ENCODE measurements around the gene ATG9B. TPM values are rescaled to one million over a fixed set of nuclear protein-coding genes. Genes with fewer than 3 reads are reported as not detected.

Gene ATG9B
- polyA plus RNA-seq, 2 of the 4 experiments (the other 2 are of a cell fraction) = 0.06 to 0.23 TPM

- CTCF ChIA-PET = interaction anchor here (1.0 to 2.9 kb wide), 5 partner anchors 16 to 141 kb away, joined by 3 to 18 read pairs (median 11); no protein-coding TSS in a partner anchor
- H3K4me2 ChIP-seq = no peak overlapping the region
- ATAC-seq (no peak), DNase-seq (ENCODE audit: low read depth in 1 of 2, low spot score in 1 of 2) (no peak), FAIRE-seq (no peak)
- no peak overlapping the region for H3K4me3 ChIP-seq
- H3K4me1 ChIP-seq = no peaks in the 10 kb centered on the region
- WGBS (ENCODE audit: missing lambda C conversion rate) = 63% methylated on average over 7 of the region's 7 CpGs
- TF ChIP-seq SMC3 (IDR thresholded peaks at IDR 0.05) = no peak
- TF ChIP-seq SREBF2 (IDR thresholded peaks at IDR 0.05) = no peak
- no peak for TF ChIP-seq RNF2 (IDR thresholded peaks at IDR 0.05; ENCODE audit: borderline replicate concordance, low read depth)
- no peak for TF ChIP-seq HOXB13 (CRISPR knock-in tag; IDR thresholded peaks at IDR 0.05; ENCODE audit: low read depth)
- TF ChIP-seq, protein P1, sequence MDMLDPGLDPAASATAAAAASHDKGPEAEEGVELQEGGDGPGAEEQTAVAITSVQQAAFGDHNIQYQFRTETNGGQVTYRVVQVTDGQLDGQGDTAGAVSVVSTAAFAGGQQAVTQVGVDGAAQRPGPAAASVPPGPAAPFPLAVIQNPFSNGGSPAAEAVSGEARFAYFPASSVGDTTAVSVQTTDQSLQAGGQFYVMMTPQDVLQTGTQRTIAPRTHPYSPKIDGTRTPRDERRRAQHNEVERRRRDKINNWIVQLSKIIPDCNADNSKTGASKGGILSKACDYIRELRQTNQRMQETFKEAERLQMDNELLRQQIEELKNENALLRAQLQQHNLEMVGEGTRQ (IDR thresholded peaks at IDR 0.05) = no peak
- H3K27ac ChIP-seq = no peak overlapping the region
- no peaks in the 10 kb centered on the region for H3K9me3 ChIP-seq
- POLR2A ChIA-PET = no interaction called here
These were observed 54.8 kb downstream of the ATG9B start for GRCh38 chr7:150969475-150969874.

DNA sequence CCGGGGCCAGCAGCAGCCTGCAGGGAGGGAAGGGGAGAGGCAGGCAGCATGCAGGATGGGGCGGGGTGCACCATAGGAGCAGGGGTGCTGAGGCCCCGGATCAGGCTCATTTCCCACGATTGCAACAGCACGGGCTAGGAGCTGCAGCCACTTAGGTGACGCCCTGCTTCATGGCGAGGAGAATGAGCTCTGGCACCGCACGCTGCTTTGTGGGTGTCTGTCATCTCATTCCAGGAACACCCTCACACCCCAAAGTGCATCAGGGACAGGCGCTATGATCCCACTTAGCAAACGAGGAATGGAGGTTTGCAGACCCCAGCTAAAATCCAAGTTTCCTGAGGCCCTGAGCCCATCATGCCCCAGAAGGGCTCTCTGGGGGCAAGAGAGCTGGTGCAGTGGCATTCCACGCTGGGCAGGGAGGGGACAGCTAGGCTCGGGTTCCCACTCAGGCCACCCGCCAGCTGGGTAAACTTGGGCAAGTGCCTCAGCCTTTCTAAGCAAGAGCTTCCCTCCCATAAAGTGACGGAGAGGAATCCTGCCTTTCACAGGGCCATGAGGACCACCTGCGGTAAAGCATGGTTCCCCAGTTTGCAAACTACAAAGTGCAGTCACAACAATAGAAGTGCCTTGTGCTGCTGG is 55.4 kb downstream of the ATG9B start:
- Histone ChIP-seq H3K4me1 (no peaks in the 10 kb centered on the region), H3K27ac (no peak overlapping the region), H3K4me2 (no peak overlapping the region), H3K9me3 (no peaks in the 10 kb centered on the region), H3K4me3 (no peak overlapping the region)
- 34% methylated on average over 15 of the region's 16 CpGs for WGBS (ENCODE audit: missing lambda C conversion rate)
- DNase-seq (ENCODE audit: low read depth in 1 of 2, low spot score in 1 of 2) (no peak), FAIRE-seq (no peak), ATAC-seq (no peak)
- ChIA-PET POLR2A (no interaction called here), CTCF (interaction anchor here (1.0 to 2.9 kb wide), 5 partner anchors 17 to 142 kb away, joined by 3 to 18 read pairs (median 11); no protein-coding TSS in a partner anchor)
- no peak for TF ChIP-seq FOSL2 (IDR thresholded peaks at IDR 0.05)
- TF ChIP-seq FOSL2 (CRISPR knock-in tag; IDR thresholded peaks at IDR 0.05) = no peak
- TF ChIP-seq HOXB13 (CRISPR knock-in tag; IDR thresholded peaks at IDR 0.05; ENCODE audit: low read depth) = no peak
- no peak for TF ChIP-seq RARB (CRISPR knock-in tag; IDR thresholded peaks at IDR 0.05)
- no peak for TF ChIP-seq MYC (IDR thresholded peaks at IDR 0.05; ENCODE audit: borderline replicate concordance, low read length)
- no peak for TF ChIP-seq GATA3 (IDR thresholded peaks at IDR 0.05; ENCODE audit: borderline replicate concordance)
- no peak for TF ChIP-seq CTCF (IDR thresholded peaks at IDR 0.05)
- no peak for TF ChIP-seq PBX3 (IDR thresholded peaks at IDR 0.05)
- TF ChIP-seq PHF8 (IDR thresholded peaks at IDR 0.05; ENCODE audit: borderline replicate concordance, low read depth) = no peak
- TF ChIP-seq ZSCAN20 (CRISPR knock-in tag; IDR thresholded peaks at IDR 0.05) = no peak
- TF ChIP-seq E2F6 (IDR thresholded peaks at IDR 0.05; ENCODE audit: borderline replicate concordance, low read depth) = no peak
- TF ChIP-seq, protein P1 (IDR thresholded peaks at IDR 0.05) = no peak
- no peak for TF ChIP-seq RNF2 (IDR thresholded peaks at IDR 0.05; ENCODE audit: borderline replicate concordance, low read depth)
- TF ChIP-seq CHD2 (IDR thresholded peaks at IDR 0.05; ENCODE audit: low read length, partially characterized antibody) = no peak
- TF ChIP-seq, protein P2, sequence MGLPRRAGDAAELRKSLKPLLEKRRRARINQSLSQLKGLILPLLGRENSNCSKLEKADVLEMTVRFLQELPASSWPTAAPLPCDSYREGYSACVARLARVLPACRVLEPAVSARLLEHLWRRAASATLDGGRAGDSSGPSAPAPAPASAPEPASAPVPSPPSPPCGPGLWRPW (IDR thresholded peaks at IDR 0.05) = no peak
- TF ChIP-seq KDM1A (IDR thresholded peaks at IDR 0.05; ENCODE audit: low read depth) = no peak
- TF ChIP-seq SREBF2 (IDR thresholded peaks at IDR 0.05) = no peak
- TF ChIP-seq ZC3H11A (IDR thresholded peaks at IDR 0.05) = no peak

All from A549 (cell line).